Activated T-helper 2 cell treated with anti-CD3 and anti-CD28 coated beads, Interferon-gamma antibody, Interleukin-2, Interleukin-4, amounts not matched to agents 10 μg/mL and 5 μg/mL and 100 μg/mL, durations not matched to agents 14 hours and 24 hours and 36 hours (primary cell): ENCODE data around the gene CD1D. TPM values are rescaled to one million over a fixed set of nuclear protein-coding genes. Genes with fewer than 3 reads are reported as not detected.
A peak's percentile ranks its signal among the peaks of the same experiment; 100 is the strongest.
"Not testable (repeated sequence)": the region's sequence is repeated elsewhere in the genome, so short reads cannot be mapped to it uniquely, and the experiment has no call there.

Experiments
- DNase-seq: peaks from one replicate; pipeline ENCODE4 v3.0.0; 2021; ENCODE audit warnings: low spot score
- H3K27ac Mint-ChIP-seq: one replicate; pipeline ENCODE4 v1.8.0; 2021; ENCODE audit warnings: mixed read lengths
- H3K27me3 Mint-ChIP-seq: one replicate; pipeline ENCODE4 v1.8.0; 2021; ENCODE audit warnings: low read depth, mixed read lengths
- H3K36me3 Mint-ChIP-seq: one replicate; pipeline ENCODE4 v1.8.0; 2021; ENCODE audit warnings: low read depth, mixed read lengths
- H3K4me1 Mint-ChIP-seq: one replicate; pipeline ENCODE4 v1.8.0; 2021; ENCODE audit warnings: low read depth, mixed read lengths
- H3K4me3 Mint-ChIP-seq: one replicate; pipeline ENCODE4 v1.8.0; 2021; ENCODE audit warnings: low read depth, mild to moderate bottlenecking, moderate library complexity, mixed read lengths
- H3K9me3 Mint-ChIP-seq: one replicate; pipeline ENCODE4 v1.8.0; 2021; ENCODE audit warnings: mixed read lengths
- intact Hi-C: fragments of 100-400 bp; cut with micrococcal nuclease; formaldehyde crosslinking; loops from one replicate; pipeline ENCODE4 v1.15.1; 2023
- total RNA-seq: library from RNA; stranded (reverse); gene quantifications from 2 replicates; pipeline ENCODE4 v1.2.3, GENCODE V29; 2022

Gene CD1D
- total RNA-seq, 1 donor from 2014 or later, result not detected

DNA sequence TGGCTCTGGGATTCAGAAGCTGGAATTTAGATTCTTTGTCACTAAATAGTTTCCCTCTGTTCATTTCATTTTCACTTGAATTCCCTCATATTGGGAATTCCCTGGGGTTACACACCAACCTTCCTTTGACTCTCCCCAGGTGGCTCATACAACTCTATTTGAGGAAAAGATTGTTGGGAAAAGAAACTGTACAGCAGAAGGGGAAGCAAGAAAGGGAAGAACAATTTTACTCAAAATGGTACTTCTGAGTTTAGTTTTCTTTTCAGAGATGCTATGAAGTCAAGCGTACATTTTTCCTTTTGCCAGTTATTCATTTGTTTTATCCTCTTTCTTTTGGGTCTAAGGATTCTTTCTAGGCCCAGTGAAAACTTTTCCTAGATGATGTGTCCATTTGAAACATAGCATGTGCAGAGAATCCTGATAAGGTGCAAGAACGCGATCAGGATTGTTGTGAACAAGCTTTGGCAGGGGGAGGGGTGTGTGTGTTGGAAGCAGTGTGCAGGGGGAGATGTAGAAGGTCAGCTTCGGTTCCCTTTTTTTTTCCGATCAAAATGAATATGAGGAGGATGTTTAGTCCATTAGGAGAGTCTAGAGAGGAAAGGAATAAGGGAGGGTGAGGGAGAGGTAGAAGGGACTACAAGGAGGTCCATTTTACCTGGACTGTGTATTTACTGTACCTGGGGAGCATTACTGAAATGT lies 26.8 kb upstream of the CD1D start:
- Mint-ChIP-seq H3K4me3 (no peak overlapping the region), H3K9me3 (no peaks in the 10 kb centered on the region), H3K27ac (no peak overlapping the region), H3K4me1 (peaks cover 17% of the 10 kb centered on the region), H3K27me3 (peaks cover 4% of the 10 kb centered on the region), H3K36me3 (peaks cover 2% of the 10 kb centered on the region)
- no peak for DNase-seq
- intact Hi-C loops, result no loop called here

DNA sequence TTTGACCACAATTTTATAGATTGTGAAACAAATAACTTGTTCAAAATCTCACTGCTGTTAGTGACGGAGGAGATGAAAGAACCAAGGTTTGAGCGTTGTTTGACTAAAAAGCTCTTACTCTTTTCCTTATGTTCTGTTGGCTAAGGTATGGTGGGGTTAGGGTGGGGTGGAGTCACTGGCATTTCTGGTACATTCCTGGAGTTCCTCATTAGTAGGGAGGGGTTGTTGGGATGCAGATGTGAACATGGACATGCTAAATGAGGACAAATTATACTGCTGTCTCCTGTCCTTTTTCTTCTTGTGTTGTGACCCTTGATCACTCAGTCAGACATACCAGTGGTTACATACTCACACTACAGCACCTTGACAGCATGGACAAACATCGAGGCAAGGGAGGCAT lies 26.2 kb upstream of the CD1D start:
- no peak overlapping the region for H3K4me3 Mint-ChIP-seq
- peaks cover 2% of the 10 kb centered on the region for H3K36me3 Mint-ChIP-seq
- no peaks in the 10 kb centered on the region for H3K9me3 Mint-ChIP-seq
- H3K4me1 Mint-ChIP-seq, result peaks cover 13% of the 10 kb centered on the region
- H3K27ac Mint-ChIP-seq, result no peak overlapping the region
- no peak for DNase-seq
- H3K27me3 Mint-ChIP-seq, result peaks cover 4% of the 10 kb centered on the region
- intact Hi-C loops, result no loop called here

DNA sequence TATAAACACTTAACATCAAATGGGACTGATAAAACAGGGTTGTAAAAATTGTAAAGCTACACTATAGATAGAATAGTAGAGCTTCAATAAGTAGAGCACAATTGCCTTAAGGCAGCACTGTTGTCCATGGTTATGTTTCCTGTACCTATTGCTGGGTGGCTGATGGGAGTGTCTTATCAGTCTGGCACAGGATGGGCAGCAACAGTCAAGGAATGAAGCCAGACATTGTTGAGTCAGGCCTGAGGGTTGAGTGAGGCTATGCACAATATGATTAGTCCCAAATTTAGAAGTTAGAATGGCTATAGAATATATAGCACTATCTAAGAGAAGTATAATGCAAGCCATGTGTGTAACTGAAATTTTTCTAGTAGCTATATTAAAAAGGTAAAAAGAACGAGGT lies 25.0 kb upstream of the CD1D start:
- Mint-ChIP-seq H3K36me3 (no peaks in the 10 kb centered on the region), H3K27me3 (peaks cover 7% of the 10 kb centered on the region), H3K27ac (no peak overlapping the region), H3K9me3 (no peaks in the 10 kb centered on the region), H3K4me3 (no peak overlapping the region), H3K4me1 (peaks cover 2% of the 10 kb centered on the region)
- intact Hi-C loops, result no loop called here
- DNase-seq, result no peak

DNA sequence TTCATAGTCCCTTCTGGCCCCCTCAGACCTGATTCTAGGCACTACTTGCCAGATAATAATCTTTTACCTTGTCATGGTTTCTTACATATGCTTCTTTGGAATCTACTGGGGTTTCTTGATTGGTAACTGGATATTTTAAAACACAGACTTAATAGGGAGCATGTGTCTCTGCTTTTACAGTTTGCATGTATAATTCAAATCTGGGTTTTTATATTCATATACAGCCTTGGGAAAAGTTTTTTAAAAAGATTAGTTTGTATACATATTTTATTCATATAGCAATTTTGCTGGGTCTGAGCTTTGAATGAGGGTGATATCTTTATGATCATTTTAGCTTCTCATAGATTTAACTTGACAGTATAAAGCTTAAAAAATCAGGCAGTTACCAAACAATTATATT lies 21.1 kb upstream of the CD1D start:
- Mint-ChIP-seq H3K27me3 (peaks cover 16% of the 10 kb centered on the region), H3K36me3 (no peaks in the 10 kb centered on the region), H3K4me1 (peaks cover 4% of the 10 kb centered on the region), H3K4me3 (no peak overlapping the region), H3K9me3 (no peaks in the 10 kb centered on the region), H3K27ac (no peak overlapping the region)
- intact Hi-C loops, result no loop called here
- DNase-seq, result no peak

DNA sequence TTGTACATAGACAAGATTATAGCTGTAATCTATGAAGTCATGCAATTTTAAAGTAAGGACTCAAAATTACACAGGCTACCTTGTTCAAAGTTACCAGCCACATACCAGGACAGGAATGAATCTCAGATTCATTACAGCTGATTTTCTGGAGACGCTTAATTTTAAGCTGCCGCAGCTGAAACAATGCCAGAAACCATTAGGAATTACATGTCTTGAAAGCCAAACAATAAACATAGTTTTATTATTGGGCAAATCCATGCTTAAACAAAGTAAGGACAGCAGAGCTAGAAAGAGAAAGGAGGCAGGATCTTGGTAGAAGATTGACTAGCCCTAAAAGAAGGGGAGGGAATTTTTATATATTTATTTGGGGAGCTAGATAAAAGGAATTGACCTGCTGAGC lies 19.2 kb upstream of the CD1D start:
- intact Hi-C loops, result no loop called here
- H3K27me3 Mint-ChIP-seq, result peaks cover 15% of the 10 kb centered on the region
- no peak for DNase-seq
- no peaks in the 10 kb centered on the region for H3K36me3 Mint-ChIP-seq
- peaks cover 7% of the 10 kb centered on the region for H3K9me3 Mint-ChIP-seq
- peaks cover 6% of the 10 kb centered on the region for H3K4me1 Mint-ChIP-seq
- no peak overlapping the region for H3K4me3 Mint-ChIP-seq
- no peak overlapping the region for H3K27ac Mint-ChIP-seq

DNA sequence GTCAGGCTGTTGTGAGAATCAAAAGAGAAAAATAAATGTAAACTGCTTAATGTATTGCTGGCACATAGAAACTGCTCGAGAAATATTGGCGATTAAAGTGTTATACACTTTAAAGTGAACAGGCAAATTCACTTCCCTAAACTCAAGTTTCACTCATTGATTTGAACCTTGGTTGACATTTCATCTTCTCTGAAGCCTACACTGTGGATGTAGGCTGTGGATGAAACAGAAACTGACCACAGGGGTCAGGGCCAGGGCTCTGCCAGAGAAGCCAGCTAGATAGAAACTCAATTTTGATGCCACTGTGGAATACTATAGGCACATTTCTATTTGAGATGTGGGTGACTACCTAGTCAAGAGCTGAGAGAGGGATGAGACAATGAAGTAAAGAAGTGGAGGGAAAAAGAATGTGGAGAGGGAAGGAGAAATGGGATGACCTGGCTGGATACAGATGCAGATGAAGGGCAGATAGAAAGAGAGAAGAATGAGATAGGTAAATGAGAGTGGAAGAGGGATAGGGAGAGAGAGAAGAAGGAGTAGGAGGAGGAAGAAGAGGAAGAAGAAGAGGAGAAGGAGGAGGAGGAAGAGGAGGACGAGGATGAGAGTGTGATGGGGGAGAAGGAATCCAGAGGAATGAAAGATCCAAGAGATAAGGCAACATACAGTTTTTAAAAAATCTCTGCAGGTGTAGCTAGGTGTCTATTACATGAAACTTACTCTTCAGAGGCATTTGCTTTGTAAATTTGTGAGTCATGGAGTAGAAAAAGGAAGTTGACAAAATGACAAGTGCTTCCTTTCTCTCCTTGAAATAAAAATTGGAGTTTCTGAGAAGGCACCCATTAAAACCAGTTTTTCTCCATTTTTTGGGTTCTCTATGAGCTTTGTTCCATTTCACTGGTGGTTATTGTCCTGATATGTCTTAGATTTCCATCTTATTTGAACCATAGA lies 17.4 kb upstream of the CD1D start:
- Mint-ChIP-seq H3K4me3 (no peak overlapping the region), H3K27me3 (peaks cover 17% of the 10 kb centered on the region), H3K4me1 (peaks cover 8% of the 10 kb centered on the region), H3K27ac (no peak overlapping the region), H3K36me3 (no peaks in the 10 kb centered on the region), H3K9me3 (peaks cover 7% of the 10 kb centered on the region)
- intact Hi-C loops, result no loop called here
- DNase-seq, result no peak

DNA sequence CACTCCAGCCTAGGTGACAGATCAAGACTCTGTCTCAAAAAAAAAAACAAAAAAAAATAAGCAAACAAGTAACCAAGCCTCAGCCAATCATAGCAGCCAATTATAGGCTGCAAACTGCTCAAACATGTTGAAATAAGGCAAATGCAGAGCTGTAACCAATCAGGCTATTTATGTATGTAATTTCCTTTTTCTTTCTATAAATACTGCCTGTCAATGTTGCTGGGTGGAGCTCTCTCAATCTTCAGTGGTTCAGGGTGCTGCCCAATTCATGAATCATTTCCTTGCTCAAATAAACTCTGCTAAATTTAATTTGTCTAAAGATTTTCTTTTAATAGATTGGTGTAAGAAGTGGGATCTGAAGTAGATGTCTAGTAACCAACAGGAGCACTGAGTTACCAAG lies 11.6 kb upstream of the CD1D start:
- H3K4me1 Mint-ChIP-seq, result peaks cover 4% of the 10 kb centered on the region
- no peak overlapping the region for H3K4me3 Mint-ChIP-seq
- no peak for DNase-seq
- H3K36me3 Mint-ChIP-seq, result no peaks in the 10 kb centered on the region
- H3K9me3 Mint-ChIP-seq, result peaks cover 7% of the 10 kb centered on the region
- intact Hi-C loops, result no loop called here
- peaks cover 18% of the 10 kb centered on the region for H3K27me3 Mint-ChIP-seq
- no peak overlapping the region for H3K27ac Mint-ChIP-seq

DNA sequence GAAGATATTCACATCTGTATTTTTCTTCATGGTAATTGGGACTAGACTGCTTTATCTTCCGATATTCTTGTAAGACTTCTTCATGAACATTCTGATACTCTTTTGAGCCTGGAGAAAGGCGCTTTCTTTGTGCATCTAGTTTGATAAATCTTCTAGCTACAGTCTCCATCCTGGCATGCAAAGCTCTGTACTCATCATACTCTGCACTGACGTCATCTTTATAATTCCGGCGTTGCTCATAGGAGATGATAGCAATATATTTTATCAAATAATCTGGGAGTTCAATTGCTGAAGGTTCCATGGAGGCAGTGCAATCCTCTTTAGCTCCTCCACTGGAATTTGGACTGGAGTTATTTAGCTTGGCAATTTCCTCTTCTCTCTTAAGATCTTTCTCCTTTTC lies 4.8 kb upstream of the CD1D start:
- DNase-seq, H3K9me3 Mint-ChIP-seq, H3K36me3 Mint-ChIP-seq, H3K4me3 Mint-ChIP-seq, H3K27ac Mint-ChIP-seq, intact Hi-C loops: not testable (repeated sequence)
- peaks cover 13% of the 10 kb centered on the region for H3K4me1 Mint-ChIP-seq
- peaks cover 61% of the 10 kb centered on the region for H3K27me3 Mint-ChIP-seq

DNA sequence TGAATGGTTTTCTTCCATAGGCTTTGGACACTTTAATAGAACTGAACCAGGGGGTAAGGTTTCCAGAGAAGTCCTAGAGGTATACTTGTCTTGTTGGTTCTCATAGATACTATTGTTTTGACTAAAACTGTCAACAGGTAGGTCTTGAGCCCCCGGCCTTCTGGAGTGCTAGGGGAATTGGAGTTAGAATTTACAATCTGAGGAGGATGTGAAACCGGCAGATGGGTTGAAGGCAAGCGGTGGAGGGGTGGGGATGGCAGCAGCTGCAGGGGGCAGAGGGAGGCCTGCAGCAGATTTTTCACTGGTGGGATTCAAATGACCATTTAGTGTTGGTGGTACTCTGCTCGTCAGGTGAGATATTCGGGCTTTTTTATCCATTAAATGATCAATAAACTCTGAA lies 4.3 kb upstream of the CD1D start:
- Mint-ChIP-seq H3K4me3 (no peak overlapping the region), H3K36me3 (no peaks in the 10 kb centered on the region), H3K9me3 (no peaks in the 10 kb centered on the region), H3K27me3 (peaks cover 64% of the 10 kb centered on the region), H3K27ac (no peak overlapping the region), H3K4me1 (peaks cover 15% of the 10 kb centered on the region)
- intact Hi-C loops, result no loop called here
- no peak for DNase-seq

DNA sequence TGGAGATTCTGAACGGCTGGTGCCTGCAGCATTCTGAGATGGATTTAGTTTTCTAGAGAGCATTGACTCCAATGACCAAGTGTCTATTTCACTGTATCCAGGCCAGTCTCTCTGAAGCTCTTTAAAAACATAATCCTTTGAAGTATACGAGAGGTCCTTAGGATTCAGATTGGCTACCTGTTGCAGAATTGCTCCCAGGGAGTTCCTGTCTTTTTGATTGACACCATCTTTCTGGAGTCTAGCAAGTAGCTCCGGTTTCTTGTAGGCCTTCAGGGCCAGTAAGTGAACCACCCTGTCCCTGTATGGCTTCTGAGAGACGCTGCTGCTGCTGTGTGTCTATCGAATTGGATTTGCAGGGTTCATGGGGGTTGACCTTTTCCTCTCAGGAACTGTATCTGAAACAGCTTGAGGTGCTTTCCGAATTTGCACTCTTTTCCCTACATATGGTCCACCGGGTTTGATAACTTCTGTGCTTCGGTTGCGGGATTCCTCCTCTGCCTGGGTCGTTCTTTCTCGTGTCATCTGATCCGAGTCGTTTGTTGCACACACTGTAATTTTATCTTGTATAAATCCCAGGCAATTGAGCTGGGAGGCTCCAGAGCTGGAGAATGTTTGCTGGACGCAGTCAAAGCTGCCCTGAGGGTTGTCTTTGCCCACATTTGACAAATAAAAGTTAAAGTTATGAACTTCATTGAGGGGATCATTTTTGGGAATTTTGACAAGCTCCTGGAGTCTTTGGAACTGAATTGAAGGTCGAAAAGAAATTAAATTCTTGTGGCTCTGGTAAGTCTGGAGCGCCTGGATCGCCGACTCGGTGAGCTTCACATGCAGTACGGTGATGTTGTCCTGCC lies 3.6 kb upstream of the CD1D start:
- H3K27ac Mint-ChIP-seq, H3K4me3 Mint-ChIP-seq, H3K9me3 Mint-ChIP-seq, intact Hi-C loops, H3K36me3 Mint-ChIP-seq, DNase-seq: not testable (repeated sequence)
- Mint-ChIP-seq H3K4me1 (peaks cover 15% of the 10 kb centered on the region), H3K27me3 (peaks cover 67% of the 10 kb centered on the region)

DNA sequence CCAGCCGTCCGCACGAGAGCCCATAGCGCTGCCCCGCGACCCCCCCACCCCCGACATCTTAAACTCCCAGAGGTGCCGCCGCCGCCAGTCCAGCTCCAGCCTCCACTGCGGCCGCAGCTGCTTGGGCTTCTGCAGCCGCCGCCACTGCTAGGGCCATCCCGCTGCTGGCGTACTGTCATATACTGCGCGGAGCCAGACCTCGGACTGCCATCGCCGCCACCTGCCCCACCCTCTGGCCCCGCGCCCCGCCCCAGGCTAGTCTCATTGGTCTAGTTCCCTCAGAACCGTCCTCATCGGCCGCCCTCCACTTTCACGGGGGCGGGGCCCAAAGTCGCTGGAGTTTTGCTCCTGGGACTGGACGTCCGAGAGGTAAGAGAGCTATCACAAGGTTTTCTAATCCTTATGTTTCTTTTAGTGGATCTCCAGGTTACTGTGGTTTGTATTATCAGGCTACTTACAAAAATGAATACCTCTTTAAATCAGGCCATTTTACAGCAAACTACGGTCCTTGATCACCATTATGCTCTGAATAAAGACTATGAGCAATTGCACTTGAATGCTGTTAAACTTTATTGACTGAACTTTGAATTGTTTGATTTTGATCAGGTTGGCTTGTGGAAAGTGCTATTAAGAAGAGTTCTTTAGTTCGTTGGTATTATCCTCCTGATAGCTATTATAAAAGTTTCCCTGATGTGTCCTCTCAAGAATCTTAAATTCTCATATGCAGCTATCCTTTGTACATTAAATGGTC lies 2.8 kb upstream of the CD1D start:
- intact Hi-C loops, result no loop called here
- DNase-seq, result peak; percentile 21
- H3K27me3 Mint-ChIP-seq, result peaks cover 71% of the 10 kb centered on the region
- peak overlapping the region; percentile 1 for H3K4me3 Mint-ChIP-seq
- H3K36me3 Mint-ChIP-seq, result no peaks in the 10 kb centered on the region
- no peaks in the 10 kb centered on the region for H3K9me3 Mint-ChIP-seq
- no peak overlapping the region for H3K27ac Mint-ChIP-seq
- H3K4me1 Mint-ChIP-seq, result peaks cover 15% of the 10 kb centered on the region
